OCI-LY7 (cell line): ENCODE results near the gene TMCC2. TPM values are rescaled to one million over a fixed set of nuclear protein-coding genes. Genes with fewer than 3 reads are reported as not detected.
A peak's percentile ranks its signal among the peaks of the same experiment; 100 is the strongest.

ENCODE experiments used
- BruUV-seq: library from RNA; stranded (reverse); fragments of 400-500 nt; replicated peaks from 2 replicates; lab custom pipeline; 2021; lab: Mats Ljungman, UMichigan
- CTCF ChIA-PET: fragments of 300-600 bp; sonication (Branson Sonifier 250); formaldehyde crosslinking; loops from one replicate; lab custom pipeline; 2022; ENCODE audit warnings: antibody characterized with exemption; ENCODE audit not compliant: unreplicated experiment; lab: Charles Lee
- POLR2A ChIA-PET: fragments of 300-600 bp; sonication (Branson Sonifier 250); formaldehyde crosslinking; loops from one replicate; lab custom pipeline; 2022; ENCODE audit warnings: antibody characterized with exemption; lab: Charles Lee
- DNase-seq: peaks from one replicate; pipeline ENCODE4 v3.0.0-alpha.2; 2015; ENCODE audit warnings: low spot score
- H2AFZ ChIP-seq: fragments of 200-600 bp; sonication (generic), shearing (Covaris generic); 2 replicates; pipeline ENCODE4 v1.6.1; 2014; ENCODE audit warnings: mild to moderate bottlenecking, antibody characterized with exemption, low read length, moderate library complexity
- H3K27ac ChIP-seq: fragments of 200-600 bp; sonication (generic); 2 replicates; pipeline ENCODE4 v1.5.1; 2014; ENCODE audit warnings: mixed run types, low read depth, mild to moderate bottlenecking, moderate library complexity, low read length, inconsistent platforms; ENCODE audit not compliant: poor library complexity, severe bottlenecking
- H3K36me3 ChIP-seq: fragments of 200-600 bp; sonication (generic); 2 replicates; pipeline ENCODE4 v1.6.1; 2014; ENCODE audit warnings: mild to moderate bottlenecking, antibody characterized with exemption, low read length, moderate library complexity, mixed read lengths; ENCODE audit not compliant: insufficient read depth
- H3K4me1 ChIP-seq: fragments of 200-600 bp; sonication (generic); 2 replicates; pipeline ENCODE4 v1.5.1; 2014; ENCODE audit warnings: mild to moderate bottlenecking, low read length; ENCODE audit not compliant: insufficient read depth, poor library complexity, severe bottlenecking
- H3K4me2 ChIP-seq: fragments of 200-600 bp; sonication (generic); 2 replicates; pipeline ENCODE4 v1.6.1; 2014; ENCODE audit warnings: mild to moderate bottlenecking, low read length
- H3K4me3 ChIP-seq: fragments of 200-600 bp; sonication (generic); 2 replicates; pipeline ENCODE4 v1.5.1; 2014; ENCODE audit warnings: mild to moderate bottlenecking, low read depth, low read length; ENCODE audit not compliant: poor library complexity, severe bottlenecking
- H3K79me2 ChIP-seq: fragments of 200-600 bp; sonication (generic); 2 replicates; pipeline ENCODE4 v1.6.1; 2016; ENCODE audit warnings: low read depth, mild to moderate bottlenecking, low read length, moderate library complexity, mixed read lengths; ENCODE audit not compliant: insufficient read depth
- H3K9me2 ChIP-seq: fragments of 200-600 bp; sonication (generic); 2 replicates; pipeline ENCODE4 v1.6.1; 2016; ENCODE audit warnings: mild to moderate bottlenecking, low read length, mixed read lengths; ENCODE audit not compliant: insufficient read depth
- H3K9me3 ChIP-seq: fragments of 200-600 bp; sonication (generic); 2 replicates; pipeline ENCODE4 v1.6.1; 2014; ENCODE audit warnings: mild to moderate bottlenecking, mixed run types, low read length, mixed read lengths
- H4K20me1 ChIP-seq: fragments of 200-600 bp; sonication (generic); 2 replicates; pipeline ENCODE4 v1.6.1; 2014; ENCODE audit warnings: mild to moderate bottlenecking, antibody characterized with exemption, low read length, moderate library complexity, mixed read lengths; ENCODE audit not compliant: insufficient read depth
- CTCF ChIP-seq: fragments of 200-600 bp; sonication (generic); conservative IDR thresholded peaks from 2 replicates; pipeline ENCODE4 v1.5.1; 2014; ENCODE audit warnings: mild to moderate bottlenecking, antibody characterized with exemption, low read length, moderate library complexity, mixed read lengths
- EZH2phosphoT487 ChIP-seq: fragments of 200-600 bp; sonication (generic); IDR thresholded peaks from 2 replicates; pipeline ENCODE4 v1.6.1; 2018; ENCODE audit warnings: low read depth, borderline replicate concordance, mild to moderate bottlenecking, mixed run types, antibody characterized with exemption, low read length, moderate library complexity, mixed read lengths
- intact Hi-C: fragments of 100-400 bp; cut with micrococcal nuclease; formaldehyde crosslinking; loops from one replicate; pipeline ENCODE4 v1.10.0; 2022; ENCODE audit not compliant: unreplicated experiment
- total RNA-seq, 2 experiments: library from RNA; depleted of rRNA in 1 of 2; stranded (reverse); fragments of >200 nt in 1 of 2; shearing (Covaris generic) in 1 of 2; gene quantifications; 2 replicates each; pipeline ENCODE4 v1.2.3, GENCODE V29; 2014 to 2022

The TMCC2 gene
- total RNA-seq, 2 experiments from 2014 or later = 5.2 to 7.8 TPM

GRCh38 chr1:205211169-205211838 lies 16.4 kb upstream of the TMCC2 start, which contains the start of gene DSTYK:
DSTYK (minus strand) TSS chr1:205211702; CDS start chr1:205211535, 167 bp downstream.
- CTCF ChIA-PET = no interaction called here
- H3K36me3 ChIP-seq = no peaks in the 10 kb centered on the region
- POLR2A ChIA-PET = interaction anchor here (0.6 to 1.5 kb wide), 3 partner anchors 16 to 418 kb away, joined by 3 read pairs; partner anchors contain the start of gene TMCC2
- no TSS peak for BruUV-seq
- H3K9me2 ChIP-seq = no peaks in the 10 kb centered on the region
- peaks cover 20% of the 10 kb centered on the region; the same call in 1 of the 2 replicates for H3K79me2 ChIP-seq
- peak within 1 kb of the TSS; percentile 95 for H3K4me3 ChIP-seq
- peak within 1 kb of the TSS; percentile 89 for H3K4me2 ChIP-seq
- H4K20me1 ChIP-seq = no peaks in the 10 kb centered on the region
- peaks cover 21% of the 10 kb centered on the region for H3K4me1 ChIP-seq
- DNase-seq = peak; percentile 97
- peak within 1 kb of the TSS; percentile 89 for H2AFZ ChIP-seq
- no peak for TF ChIP-seq EZH2phosphoT487
- TF ChIP-seq CTCF = no peak
- H3K9me3 ChIP-seq = no peaks in the 10 kb centered on the region
- intact Hi-C loops = loop anchor here (1.0 kb wide), 1 partner anchor 89 kb away; no protein-coding TSS in a partner anchor
- H3K27ac ChIP-seq = peak within 1 kb of the TSS; percentile 62

GRCh38 chr1:205211839-205212536 lies 15.8 kb upstream of the TMCC2 start:
- peaks cover 20% of the 10 kb centered on the region; the same call in 1 of the 2 replicates for H3K79me2 ChIP-seq
- no peaks in the 10 kb centered on the region for H3K9me3 ChIP-seq
- no peak for DNase-seq
- no peaks in the 10 kb centered on the region for H3K36me3 ChIP-seq
- CTCF ChIA-PET = no interaction called here
- no peak overlapping the region for H3K27ac ChIP-seq
- intact Hi-C loops = loop anchor here (1.0 kb wide), 1 partner anchor 90 kb away; no protein-coding TSS in a partner anchor
- H3K9me2 ChIP-seq = no peaks in the 10 kb centered on the region
- peak overlapping the region; percentile 89 for H2AFZ ChIP-seq
- BruUV-seq = no TSS peak
- peak overlapping the region; percentile 95 for H3K4me3 ChIP-seq
- peak overlapping the region; percentile 89 for H3K4me2 ChIP-seq
- POLR2A ChIA-PET = no interaction called here
- no peaks in the 10 kb centered on the region for H4K20me1 ChIP-seq
- H3K4me1 ChIP-seq = peaks cover 21% of the 10 kb centered on the region
- TF ChIP-seq EZH2phosphoT487 (no peak), CTCF (no peak)
